CD14-positive monocyte (primary cell): ENCODE measurements around the gene UGT1A8. TPM values are rescaled to one million over a fixed set of nuclear protein-coding genes. Genes with fewer than 3 reads are reported as not detected.

Source experiments
- DNase-seq, 3 donors: peaks; one replicate each; pipeline ENCODE4 v3.0.0-alpha.2; 2011 to 2022
- H2AFZ ChIP-seq: 2 replicates; pipeline ENCODE4 v1.6.0; 2012; ENCODE audit warnings: mild to moderate bottlenecking, low read depth, low read length, inconsistent platforms; ENCODE audit not compliant: insufficient read depth, poor library complexity, severe bottlenecking
- H3K27ac ChIP-seq, 2 donors: 1 replicate in 1 of 2; 2 replicates in 1 of 2; pipeline ENCODE4 v1.5.1; 2012 to 2013; ENCODE audit warnings: low read length in 2 of 2, control low read depth in 1 of 2, inconsistent platforms in 1 of 2, low read depth in 1 of 2, mild to moderate bottlenecking in 1 of 2
- H3K27me3 ChIP-seq, 2 donors: one replicate each; pipeline versions ENCODE4 v1.6.0 to v1.6.1; 2011 to 2013; ENCODE audit warnings: low read length in 2 of 2; ENCODE audit not compliant: control insufficient read depth in 2 of 2, insufficient read depth in 2 of 2
- H3K36me3 ChIP-seq, 2 donors: replicated peaks in 1 of 2; 1 replicate in 1 of 2; 2 replicates in 1 of 2; pipeline versions ENCODE4 v1.5.1 to v1.6.1; 2012 to 2013; ENCODE audit warnings: low read length in 2 of 2, control low read depth in 1 of 2, inconsistent platforms in 1 of 2, mild to moderate bottlenecking in 1 of 2; ENCODE audit not compliant: insufficient read depth in 2 of 2, control insufficient read depth in 1 of 2
- H3K4me1 ChIP-seq, 2 donors: 1 replicate in 1 of 2; 2 replicates in 1 of 2; pipeline versions ENCODE4 v1.5.1 to v1.6.1; 2012 to 2013; ENCODE audit warnings: low read length in 2 of 2, control low read depth in 1 of 2, inconsistent platforms in 1 of 2, mild to moderate bottlenecking in 1 of 2, moderate library complexity in 1 of 2; ENCODE audit not compliant: insufficient read depth in 2 of 2, control insufficient read depth in 1 of 2
- H3K4me2 ChIP-seq: replicated peaks from 2 replicates; pipeline ENCODE3; 2012; ENCODE audit warnings: low read length, moderate library complexity, mild to moderate bottlenecking; ENCODE audit not compliant: poor library complexity, severe bottlenecking; ENCODE audit errors: extremely low read depth
- H3K4me3 ChIP-seq, 3 experiments: fragments of 200-600 bp in 1 of 3; sonication (generic) in 1 of 3; replicated peaks in 1 of 3; 1 replicate in 2 of 3; 2 replicates in 1 of 3; pipeline ENCODE4 v1.5.1; 2011 to 2013; ENCODE audit warnings: low read length in 3 of 3, mild to moderate bottlenecking in 3 of 3, control low read depth in 2 of 3, low read depth in 2 of 3, inconsistent platforms in 1 of 3, moderate library complexity in 1 of 3
- H3K79me2 ChIP-seq: 2 replicates; pipeline ENCODE4 v1.6.0; 2012; ENCODE audit warnings: mild to moderate bottlenecking, control low read depth, inconsistent platforms, low read length, moderate library complexity; ENCODE audit not compliant: insufficient read depth
- H3K9ac ChIP-seq: 2 replicates; pipeline ENCODE4 v1.6.0; 2017; ENCODE audit warnings: low read length, mild to moderate bottlenecking; ENCODE audit not compliant: insufficient read depth, poor library complexity, severe bottlenecking
- H3K9me3 ChIP-seq, 2 donors: replicated peaks in 1 of 2; 1 replicate in 1 of 2; 2 replicates in 1 of 2; pipeline versions ENCODE4 v1.5.1 to v1.6.1; 2012 to 2013; ENCODE audit warnings: low read length in 2 of 2, control low read depth in 1 of 2; ENCODE audit not compliant: control insufficient read depth in 1 of 2, insufficient read depth in 1 of 2
- H4K20me1 ChIP-seq: 2 replicates; pipeline ENCODE4 v1.6.0; 2012; ENCODE audit warnings: mild to moderate bottlenecking, low read length, control low read depth, moderate library complexity; ENCODE audit not compliant: insufficient read depth
- H3K27ac Mint-ChIP-seq, 7 donors: one replicate each; pipeline ENCODE4 v1.8.0; 2020; ENCODE audit warnings: mild to moderate bottlenecking in 7 of 7, mixed read lengths in 7 of 7, moderate library complexity in 6 of 7, inconsistent platforms in 2 of 7
- H3K27me3 Mint-ChIP-seq, 3 donors: one replicate each; pipeline ENCODE4 v1.8.0; 2021 to 2022; ENCODE audit warnings: low read depth in 3 of 3, mild to moderate bottlenecking in 3 of 3, mixed read lengths in 3 of 3, moderate library complexity in 3 of 3, inconsistent platforms in 1 of 3
- H3K36me3 Mint-ChIP-seq, 2 donors: one replicate each; pipeline ENCODE4 v1.8.0; 2020; ENCODE audit warnings: mixed read lengths in 2 of 2, inconsistent platforms in 1 of 2, mild to moderate bottlenecking in 1 of 2
- H3K4me1 Mint-ChIP-seq: one replicate; pipeline ENCODE4 v1.8.0; 2020; ENCODE audit warnings: mild to moderate bottlenecking, mixed read lengths
- H3K4me3 Mint-ChIP-seq, 2 donors: one replicate each; pipeline ENCODE4 v1.8.0; 2020; ENCODE audit warnings: mild to moderate bottlenecking in 2 of 2, mixed read lengths in 2 of 2, moderate library complexity in 1 of 2
- H3K9me3 Mint-ChIP-seq, 7 donors: one replicate each; pipeline ENCODE4 v1.8.0; 2020 to 2022; ENCODE audit warnings: mixed read lengths in 7 of 7, mild to moderate bottlenecking in 6 of 7, moderate library complexity in 6 of 7, inconsistent platforms in 2 of 7
- WGBS: methylation state at CpG from one replicate; pipeline ENCODE4 v1.1.5; 2013; ENCODE audit warnings: missing lambda C conversion rate; ENCODE audit not compliant: insufficient coverage; 5-methylcytosine and 5-hydroxymethylcytosine counted together
- intact Hi-C, 2 donors: fragments of 100-400 bp; cut with micrococcal nuclease; formaldehyde crosslinking; loops; one replicate each; pipeline versions ENCODE4 v1.15.0 to v1.15.1; 2023
- polyA plus RNA-seq, 3 donors: library from polyadenylated mRNA; depleted of rRNA in 1 of 3; unstranded in 2 of 3; stranded (reverse) in 1 of 3; fragments of 300-500 nt in 2 of 3; fragments of >200 nt in 1 of 3; fragmentation: Illumina TruSeq in 2 of 3; gene quantifications; 1 replicate in 2 of 3; 2 replicates in 1 of 3; pipeline ENCODE4 v1.2.3, GENCODE V29; 2012 to 2021
- TF ChIP-seq, protein P1 (sequence below): fragments of 200-600 bp; IDR thresholded peaks from one replicate; pipeline ENCODE4 v1.8.0; 2022; ENCODE audit warnings: antibody characterized with exemption, mild to moderate bottlenecking

The UGT1A8 gene
- polyA plus RNA-seq, 3 donors = not detected

- Histone ChIP-seq H3K9me3 (no peaks in the 10 kb centered on the region), H3K36me3 (no peaks in the 10 kb centered on the region), H3K27ac (no peak overlapping the region), H3K4me1 (peaks cover 4 to 8% of the 10 kb centered on the region in 2 donors), H3K4me2 (no peak overlapping the region), H4K20me1 (no peaks in the 10 kb centered on the region), H3K9ac (no peak overlapping the region), H3K4me3 (no peak overlapping the region), H2AFZ (no peak overlapping the region), H3K79me2 (no peaks in the 10 kb centered on the region), H3K27me3 (no peaks in the 10 kb centered on the region)
- Mint-ChIP-seq H3K4me1 (peaks cover 7% of the 10 kb centered on the region), H3K9me3 (peaks cover 0 to 7% (median 0%) of the 10 kb centered on the region in 7 donors), H3K36me3 (no peaks in the 10 kb centered on the region), H3K4me3 (no peak overlapping the region), H3K27ac (no peak overlapping the region), H3K27me3 (peaks cover 3 to 6% (median 4%) of the 10 kb centered on the region in 3 donors)
- WGBS = 94% methylated on average over 21 of the region's 21 CpGs
- intact Hi-C loops = no loop called here
- TF ChIP-seq, protein P1, sequence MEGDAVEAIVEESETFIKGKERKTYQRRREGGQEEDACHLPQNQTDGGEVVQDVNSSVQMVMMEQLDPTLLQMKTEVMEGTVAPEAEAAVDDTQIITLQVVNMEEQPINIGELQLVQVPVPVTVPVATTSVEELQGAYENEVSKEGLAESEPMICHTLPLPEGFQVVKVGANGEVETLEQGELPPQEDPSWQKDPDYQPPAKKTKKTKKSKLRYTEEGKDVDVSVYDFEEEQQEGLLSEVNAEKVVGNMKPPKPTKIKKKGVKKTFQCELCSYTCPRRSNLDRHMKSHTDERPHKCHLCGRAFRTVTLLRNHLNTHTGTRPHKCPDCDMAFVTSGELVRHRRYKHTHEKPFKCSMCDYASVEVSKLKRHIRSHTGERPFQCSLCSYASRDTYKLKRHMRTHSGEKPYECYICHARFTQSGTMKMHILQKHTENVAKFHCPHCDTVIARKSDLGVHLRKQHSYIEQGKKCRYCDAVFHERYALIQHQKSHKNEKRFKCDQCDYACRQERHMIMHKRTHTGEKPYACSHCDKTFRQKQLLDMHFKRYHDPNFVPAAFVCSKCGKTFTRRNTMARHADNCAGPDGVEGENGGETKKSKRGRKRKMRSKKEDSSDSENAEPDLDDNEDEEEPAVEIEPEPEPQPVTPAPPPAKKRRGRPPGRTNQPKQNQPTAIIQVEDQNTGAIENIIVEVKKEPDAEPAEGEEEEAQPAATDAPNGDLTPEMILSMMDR = no peak
- no peak for DNase-seq
Measured at GRCh38 chr2:233822101-233822771, 204.8 kb downstream of the UGT1A8 start.

Other genes starting within 250 kb of the UGT1A8 start
- 10 to 100 TPM in 1 of 3 donors, 1 to 10 TPM in 2; 4.0 to 13.5 (median 5.1) TPM for gene USP40, start 50.9 kb upstream of the UGT1A8 start, polyA plus RNA-seq
- gene UGT1A10, start 18.8 kb downstream of the UGT1A8 start, polyA plus RNA-seq = not detected
- gene UGT1A9, start 54.3 kb downstream of the UGT1A8 start, polyA plus RNA-seq = not detected
- gene UGT1A7, start 64.3 kb downstream of the UGT1A8 start, polyA plus RNA-seq = not detected
- gene UGT1A6, start 75.3 kb downstream of the UGT1A8 start, polyA plus RNA-seq = not detected
- not detected for gene UGT1A5, start 95.3 kb downstream of the UGT1A8 start, polyA plus RNA-seq
- not detected for gene UGT1A4, start 101.1 kb downstream of the UGT1A8 start, polyA plus RNA-seq
- not detected for gene UGT1A3, start 111.4 kb downstream of the UGT1A8 start, polyA plus RNA-seq
- gene UGT1A1, start 142.6 kb downstream of the UGT1A8 start, polyA plus RNA-seq = not detected
- not detected for gene MROH2A, start 160.7 kb downstream of the UGT1A8 start, polyA plus RNA-seq
- not detected for gene HJURP, start 236.9 kb downstream of the UGT1A8 start, polyA plus RNA-seq